ENCODE results near the gene CEP295NL. TPM values are rescaled to one million over a fixed set of nuclear protein-coding genes. Genes with fewer than 3 reads are reported as not detected.
A peak's percentile ranks its signal among the peaks of the same experiment; 100 is the strongest.

The CEP295NL gene
- total RNA-seq, 4 donors from 2014 or later: 1.6 to 9.0 (median 3.8) TPM

- H3K27me3 ChIP-seq: no peaks in the 10 kb centered on the region
- TF ChIP-seq POLR2AphosphoS5 (IDR thresholded peaks at IDR 0.05) (no peak), POLR2A (IDR thresholded peaks at IDR 0.05) (no peak), EP300 (IDR thresholded peaks at IDR 0.05) (no peak)
- TF ChIP-seq, protein P1, sequence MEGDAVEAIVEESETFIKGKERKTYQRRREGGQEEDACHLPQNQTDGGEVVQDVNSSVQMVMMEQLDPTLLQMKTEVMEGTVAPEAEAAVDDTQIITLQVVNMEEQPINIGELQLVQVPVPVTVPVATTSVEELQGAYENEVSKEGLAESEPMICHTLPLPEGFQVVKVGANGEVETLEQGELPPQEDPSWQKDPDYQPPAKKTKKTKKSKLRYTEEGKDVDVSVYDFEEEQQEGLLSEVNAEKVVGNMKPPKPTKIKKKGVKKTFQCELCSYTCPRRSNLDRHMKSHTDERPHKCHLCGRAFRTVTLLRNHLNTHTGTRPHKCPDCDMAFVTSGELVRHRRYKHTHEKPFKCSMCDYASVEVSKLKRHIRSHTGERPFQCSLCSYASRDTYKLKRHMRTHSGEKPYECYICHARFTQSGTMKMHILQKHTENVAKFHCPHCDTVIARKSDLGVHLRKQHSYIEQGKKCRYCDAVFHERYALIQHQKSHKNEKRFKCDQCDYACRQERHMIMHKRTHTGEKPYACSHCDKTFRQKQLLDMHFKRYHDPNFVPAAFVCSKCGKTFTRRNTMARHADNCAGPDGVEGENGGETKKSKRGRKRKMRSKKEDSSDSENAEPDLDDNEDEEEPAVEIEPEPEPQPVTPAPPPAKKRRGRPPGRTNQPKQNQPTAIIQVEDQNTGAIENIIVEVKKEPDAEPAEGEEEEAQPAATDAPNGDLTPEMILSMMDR (IDR thresholded peaks at IDR 0.05): no peak
- H3K36me3 ChIP-seq: peaks cover 0 to 83% of the 10 kb centered on the region in 2 donors
- no peak overlapping the region for H3K4me3 ChIP-seq
- ATAC-seq: no peak
- WGBS, 2 donors (ENCODE audit: low coverage in 1 of 2): 81 to 83% methylated on average over 1 to 6 of the region's 25 CpGs
- H3K4me1 ChIP-seq: no peaks in the 10 kb centered on the region
- H3K27ac ChIP-seq: no peak overlapping the region
- no peaks in the 10 kb centered on the region for H3K9me3 ChIP-seq
Observed at GRCh38 chr17:78855561-78856165, 47.3 kb downstream of the CEP295NL start.

DNA sequence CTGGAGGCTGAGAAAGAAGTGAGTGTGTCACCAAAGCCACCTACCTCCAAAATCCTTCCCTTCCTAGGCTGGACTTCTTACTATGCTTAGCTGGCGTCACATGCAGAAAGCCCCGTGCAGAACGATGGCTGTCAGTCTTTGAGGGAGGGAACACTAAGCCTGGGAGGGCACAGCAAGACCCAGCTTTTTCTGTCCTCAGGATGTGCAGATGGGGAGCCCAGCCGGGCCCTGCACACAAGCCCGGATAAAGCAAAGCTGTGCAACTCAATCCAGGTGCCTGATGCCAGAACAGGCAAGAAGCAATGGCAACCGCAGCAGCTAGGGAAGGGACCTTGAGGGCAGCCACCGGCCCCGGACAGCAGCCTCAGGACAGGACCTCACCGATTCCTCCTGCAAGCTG is 48.5 kb downstream of the CEP295NL start:
- no peaks in the 10 kb centered on the region for H3K27me3 ChIP-seq
- peaks cover 0 to 73% of the 10 kb centered on the region in 2 donors for H3K36me3 ChIP-seq
- TF ChIP-seq, protein P1 (IDR thresholded peaks at IDR 0.05): no peak
- no peak for TF ChIP-seq POLR2A (IDR thresholded peaks at IDR 0.05)
- TF ChIP-seq POLR2AphosphoS5 (IDR thresholded peaks at IDR 0.05): no peak
- no peak for TF ChIP-seq EP300 (IDR thresholded peaks at IDR 0.05)
- no peaks in the 10 kb centered on the region for H3K9me3 ChIP-seq
- 72 to 83% methylated on average over 1 to 5 of the region's 9 CpGs for WGBS, 2 donors (ENCODE audit: low coverage in 1 of 2)
- no peak for ATAC-seq
- no peak overlapping the region for H3K4me3 ChIP-seq
- H3K4me1 ChIP-seq: no peaks in the 10 kb centered on the region
- no peak overlapping the region for H3K27ac ChIP-seq

DNA sequence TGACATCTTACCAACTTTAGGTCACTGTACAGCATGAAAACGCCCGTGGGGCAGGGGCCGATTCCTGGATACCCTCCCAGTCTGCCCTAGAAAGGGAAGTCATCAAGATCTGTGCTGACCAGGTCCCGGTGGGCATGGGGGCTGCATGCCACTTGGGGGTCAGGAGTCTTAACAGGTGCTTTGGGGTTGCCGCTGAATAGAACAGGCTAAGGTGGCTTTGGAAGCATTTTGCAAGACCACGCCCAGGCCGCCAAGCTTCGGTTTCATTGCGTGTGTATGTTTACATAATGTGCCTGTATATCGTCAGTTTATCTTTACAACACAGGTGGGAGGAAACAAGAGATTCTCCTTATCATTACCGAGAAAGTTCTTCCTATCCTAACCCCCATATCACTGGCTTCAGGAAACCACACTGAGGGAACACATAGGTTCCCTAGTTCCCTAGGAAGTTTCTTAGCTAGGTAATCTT is 49.0 kb downstream of the CEP295NL start:
- Histone ChIP-seq H3K27ac (no peak overlapping the region), H3K4me1 (no peaks in the 10 kb centered on the region), H3K4me3 (no peak overlapping the region), H3K9me3 (no peaks in the 10 kb centered on the region), H3K27me3 (no peaks in the 10 kb centered on the region), H3K36me3 (peaks cover 0 to 69% of the 10 kb centered on the region in 2 donors)
- ATAC-seq: no peak
- TF ChIP-seq, protein P1 (IDR thresholded peaks at IDR 0.05): no peak
- TF ChIP-seq POLR2AphosphoS5 (IDR thresholded peaks at IDR 0.05) (no peak), POLR2A (IDR thresholded peaks at IDR 0.05) (no peak), EP300 (IDR thresholded peaks at IDR 0.05) (no peak)
- WGBS, 2 donors (ENCODE audit: low coverage in 1 of 2): 66 to 72% methylated on average over 6 to 10 of the region's 11 CpGs

- H3K9me3 ChIP-seq: no peaks in the 10 kb centered on the region
- ATAC-seq: peak; percentile 18
- no peak overlapping the region for H3K4me3 ChIP-seq
- H3K27me3 ChIP-seq: no peaks in the 10 kb centered on the region
- WGBS, 2 donors (ENCODE audit: low coverage in 1 of 2): 40 to 80% methylated on average over 2 to 9 of the region's 16 CpGs
- H3K27ac ChIP-seq: no peak overlapping the region
- TF ChIP-seq EP300 (IDR thresholded peaks at IDR 0.05): no peak
- TF ChIP-seq POLR2AphosphoS5 (IDR thresholded peaks at IDR 0.05): peak; percentile 29
- no peaks in the 10 kb centered on the region for H3K4me1 ChIP-seq
- peaks cover 0 to 59% of the 10 kb centered on the region in 2 donors for H3K36me3 ChIP-seq
Observed at GRCh38 chr17:78852709-78853121, 50.3 kb downstream of the CEP295NL start.

GRCh38 chr17:78849026-78849425 is 54.0 kb downstream of the CEP295NL start:
- Histone ChIP-seq H3K36me3 (peaks cover 0 to 22% of the 10 kb centered on the region in 2 donors), H3K27ac (no peak overlapping the region), H3K27me3 (no peaks in the 10 kb centered on the region), H3K4me1 (no peaks in the 10 kb centered on the region), H3K9me3 (no peaks in the 10 kb centered on the region), H3K4me3 (no peak overlapping the region)
- ATAC-seq: no peak
- TF ChIP-seq POLR2A (IDR thresholded peaks at IDR 0.05): no peak
- TF ChIP-seq POLR2AphosphoS5 (IDR thresholded peaks at IDR 0.05): no peak
- TF ChIP-seq, protein P1 (IDR thresholded peaks at IDR 0.05): no peak
- TF ChIP-seq EP300 (IDR thresholded peaks at IDR 0.05): no peak
- WGBS, 2 donors (ENCODE audit: low coverage in 1 of 2): 84% methylated on average over 2 to 5 of the region's 5 CpGs

All from gastroesophageal sphincter (tissue), 4 donors.